Activated naive CD8-positive, alpha-beta T cell treated with anti-CD3 and anti-CD28 coated beads, Interleukin-2, amount 10 ng/mL, durations not matched to agents 7 days and 5 days (primary cell): Measurements from ENCODE around the gene AFMID. TPM values are rescaled to one million over a fixed set of nuclear protein-coding genes. Genes with fewer than 3 reads are reported as not detected.
"Not testable (repeated sequence)": the region's sequence is repeated elsewhere in the genome, so short reads cannot be mapped to it uniquely, and the experiment has no call there.

Source experiments
- ATAC-seq: fragments of 150-1000 bp; cut with Tn5 transposase; one replicate; pipeline ENCODE4 v1.10.0; 2021; ENCODE audit warnings: low read depth, moderate library complexity
- POLR2A ChIA-PET: fragments of 350-600 bp; sonication (Branson Sonifier 250); formaldehyde crosslinking; loops from one replicate; lab custom pipeline; 2021; ENCODE audit warnings: antibody characterized with exemption; lab: Charles Lee
- DNase-seq: peaks from one replicate; pipeline ENCODE4 v3.0.0; 2021
- H3K27ac Mint-ChIP-seq: one replicate; pipeline ENCODE4 v1.8.0; 2022; ENCODE audit warnings: mild to moderate bottlenecking, mixed read lengths
- H3K27me3 Mint-ChIP-seq: one replicate; pipeline ENCODE4 v1.8.0; 2022; ENCODE audit warnings: mild to moderate bottlenecking, moderate library complexity, mixed read lengths
- H3K36me3 Mint-ChIP-seq: one replicate; pipeline ENCODE4 v1.8.0; 2021; ENCODE audit warnings: mild to moderate bottlenecking, mixed read lengths
- H3K4me1 Mint-ChIP-seq: one replicate; pipeline ENCODE4 v1.8.0; 2021; ENCODE audit warnings: mixed read lengths
- H3K4me3 Mint-ChIP-seq: one replicate; pipeline ENCODE4 v1.8.0; 2022; ENCODE audit warnings: mild to moderate bottlenecking, moderate library complexity, mixed read lengths
- H3K9me3 Mint-ChIP-seq: one replicate; pipeline ENCODE4 v1.8.0; 2021; ENCODE audit warnings: mixed read lengths
- total RNA-seq, 2 experiments: library from RNA; stranded (reverse); gene quantifications; one replicate each; pipeline ENCODE4 v1.2.3, GENCODE V29; 2021

Gene AFMID
- total RNA-seq, 2 experiments from 2014 or later: 11.3 to 13.4 TPM

- H3K9me3 Mint-ChIP-seq: no peaks in the 10 kb centered on the region
Observed at GRCh38 chr17:78166416-78166815, 20.7 kb upstream of the AFMID start.

GRCh38 chr17:78168242-78168902 lies 18.8 kb upstream of the AFMID start, which contains the start of gene SYNGR2:
TSS of gene SYNGR2 (plus strand) at chr17:78168581. CDS start at chr17:78168617, 36 bp downstream.
- peaks cover 17% of the 10 kb centered on the region for H3K4me1 Mint-ChIP-seq
- H3K27me3 Mint-ChIP-seq: peaks cover 1% of the 10 kb centered on the region
- H3K27ac Mint-ChIP-seq: peak within 1 kb of the TSS; percentile 54
- H3K4me3 Mint-ChIP-seq: peak within 1 kb of the TSS; percentile 65
- DNase-seq (peak; percentile 97), ATAC-seq (peak; percentile 88)
- no peaks in the 10 kb centered on the region for H3K9me3 Mint-ChIP-seq
- H3K36me3 Mint-ChIP-seq: peaks cover 4% of the 10 kb centered on the region
- POLR2A ChIA-PET: interaction anchor here (1.1 to 1.6 kb wide), 2 partner anchors 24 to 30 kb away, joined by 5 read pairs; no protein-coding TSS in a partner anchor

More at GRCh38 chr17:78166416-78166815, 20.7 kb upstream of the AFMID start:
- DNase-seq (no peak), ATAC-seq (no peak)
- Mint-ChIP-seq H3K4me1 (peaks cover 2% of the 10 kb centered on the region), H3K27me3 (peaks cover 1% of the 10 kb centered on the region), H3K27ac (no peak overlapping the region), H3K36me3 (peaks cover under 1% of the 10 kb centered on the region), H3K4me3 (no peak overlapping the region)
- POLR2A ChIA-PET: interaction anchor here (0.7 kb wide), 1 partner anchor 279 kb away, joined by 7 read pairs; no protein-coding TSS in a partner anchor

DNA sequence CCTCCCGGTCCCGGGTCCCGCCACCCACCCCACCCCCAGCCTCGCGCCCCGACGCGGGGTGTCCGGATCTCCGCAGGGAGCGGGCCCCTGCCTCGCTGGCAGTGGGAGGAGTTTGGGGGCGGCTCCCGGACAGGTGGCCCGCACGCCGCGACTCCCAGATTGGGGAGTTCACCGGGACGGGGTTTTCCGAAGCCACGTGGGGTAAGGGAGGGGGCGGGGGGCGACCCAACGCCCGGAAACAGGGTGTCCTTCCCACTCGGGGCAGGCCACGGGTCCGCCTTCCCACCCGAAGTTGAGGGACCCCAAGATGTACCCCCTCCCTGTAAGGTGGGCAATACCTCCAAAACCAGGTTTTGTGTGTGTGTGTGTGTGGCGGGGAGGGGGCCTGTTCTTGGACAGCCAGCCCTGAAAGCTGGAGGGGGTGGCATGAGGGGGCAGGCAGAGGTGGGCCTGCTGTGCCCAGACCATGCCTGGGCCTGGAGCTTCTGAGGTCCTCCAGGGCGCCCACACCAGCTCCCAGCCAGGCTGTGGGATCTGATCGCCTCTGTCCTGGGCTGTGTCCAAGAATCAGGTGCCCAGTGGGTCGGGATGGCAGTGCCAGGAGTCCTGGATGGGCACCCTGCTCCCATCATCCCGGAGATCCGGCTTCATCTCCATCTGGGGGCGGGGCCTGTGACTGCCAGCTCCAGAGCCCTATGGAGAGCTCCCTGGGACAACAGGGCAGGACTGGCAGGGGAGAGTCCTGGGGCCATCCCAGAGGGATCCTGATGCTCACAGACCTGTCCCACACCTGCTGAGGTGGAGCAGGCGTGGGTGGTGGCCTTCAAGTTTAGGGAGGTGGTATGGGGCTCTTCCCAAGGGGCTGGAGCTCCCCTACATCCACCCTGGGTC lies 18.0 kb upstream of the AFMID start:
- Mint-ChIP-seq H3K27me3 (no peaks in the 10 kb centered on the region), H3K9me3 (no peaks in the 10 kb centered on the region), H3K4me1 (peaks cover 24% of the 10 kb centered on the region), H3K27ac (no peak overlapping the region), H3K4me3 (peak overlapping the region; percentile 65), H3K36me3 (peaks cover 7% of the 10 kb centered on the region)
- peak; percentile 55 for DNase-seq
- POLR2A ChIA-PET: interaction anchor here (0.9 to 1.6 kb wide), 6 partner anchors 17 to 44 kb away, joined by 3 to 6 read pairs (median 5); no protein-coding TSS in a partner anchor
- peak; percentile 32 for ATAC-seq

DNA sequence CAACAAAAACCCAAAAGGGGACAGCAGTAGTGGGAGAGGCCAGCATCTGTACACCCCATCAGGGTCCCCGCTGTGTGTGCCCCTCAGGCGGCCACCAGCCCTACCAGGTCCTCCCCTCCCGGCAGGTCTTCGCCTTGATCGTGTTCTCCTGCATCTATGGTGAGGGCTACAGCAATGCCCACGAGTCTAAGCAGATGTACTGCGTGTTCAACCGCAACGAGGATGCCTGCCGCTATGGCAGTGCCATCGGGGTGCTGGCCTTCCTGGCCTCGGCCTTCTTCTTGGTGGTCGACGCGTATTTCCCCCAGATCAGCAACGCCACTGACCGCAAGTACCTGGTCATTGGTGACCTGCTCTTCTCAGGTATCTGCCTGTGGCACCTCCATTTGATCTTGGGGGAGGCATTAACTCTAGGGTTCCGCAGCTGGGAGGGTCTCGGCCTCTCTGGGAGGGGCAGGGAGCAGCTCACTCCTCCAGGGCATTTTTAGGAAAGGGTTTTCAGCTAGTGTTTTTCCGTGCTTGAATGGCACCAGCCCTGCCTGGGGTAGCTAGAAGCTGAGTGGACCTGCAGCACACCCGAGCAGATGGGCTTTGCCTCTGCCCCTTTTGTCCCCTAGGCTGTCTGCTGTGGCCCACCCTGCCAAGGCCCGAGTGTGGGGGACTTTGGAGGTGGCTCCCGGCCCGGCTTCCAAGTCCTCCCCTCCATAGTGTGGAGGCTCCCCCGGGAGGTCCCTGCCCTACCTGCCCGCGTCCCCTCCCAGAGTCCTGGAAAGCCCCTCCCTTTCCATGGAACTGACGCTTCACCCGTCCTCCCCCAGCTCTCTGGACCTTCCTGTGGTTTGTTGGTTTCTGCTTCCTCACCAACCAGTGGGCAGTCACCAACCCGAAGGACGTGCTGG lies 16.2 kb upstream of the AFMID start:
- DNase-seq: no peak
- peaks cover 27% of the 10 kb centered on the region for H3K4me1 Mint-ChIP-seq
- H3K36me3 Mint-ChIP-seq: peaks cover 7% of the 10 kb centered on the region
- no peaks in the 10 kb centered on the region for H3K9me3 Mint-ChIP-seq
- POLR2A ChIA-PET: interaction anchor here (0.6 kb wide), 1 partner anchor 12 kb away, joined by 3 read pairs; no protein-coding TSS in a partner anchor
- ATAC-seq: no peak
- H3K27me3 Mint-ChIP-seq: no peaks in the 10 kb centered on the region
- H3K27ac Mint-ChIP-seq: peak overlapping the region; percentile 40
- peak overlapping the region; percentile 32 for H3K4me3 Mint-ChIP-seq

- H3K9me3 Mint-ChIP-seq, H3K36me3 Mint-ChIP-seq, H3K4me3 Mint-ChIP-seq, ATAC-seq, H3K27me3 Mint-ChIP-seq, POLR2A ChIA-PET, DNase-seq: not testable (repeated sequence)
- peak overlapping the region; percentile 56 for H3K27ac Mint-ChIP-seq
- H3K4me1 Mint-ChIP-seq: peaks cover 30% of the 10 kb centered on the region
Observed at GRCh38 chr17:78171591-78172248, 15.4 kb upstream of the AFMID start.

DNA sequence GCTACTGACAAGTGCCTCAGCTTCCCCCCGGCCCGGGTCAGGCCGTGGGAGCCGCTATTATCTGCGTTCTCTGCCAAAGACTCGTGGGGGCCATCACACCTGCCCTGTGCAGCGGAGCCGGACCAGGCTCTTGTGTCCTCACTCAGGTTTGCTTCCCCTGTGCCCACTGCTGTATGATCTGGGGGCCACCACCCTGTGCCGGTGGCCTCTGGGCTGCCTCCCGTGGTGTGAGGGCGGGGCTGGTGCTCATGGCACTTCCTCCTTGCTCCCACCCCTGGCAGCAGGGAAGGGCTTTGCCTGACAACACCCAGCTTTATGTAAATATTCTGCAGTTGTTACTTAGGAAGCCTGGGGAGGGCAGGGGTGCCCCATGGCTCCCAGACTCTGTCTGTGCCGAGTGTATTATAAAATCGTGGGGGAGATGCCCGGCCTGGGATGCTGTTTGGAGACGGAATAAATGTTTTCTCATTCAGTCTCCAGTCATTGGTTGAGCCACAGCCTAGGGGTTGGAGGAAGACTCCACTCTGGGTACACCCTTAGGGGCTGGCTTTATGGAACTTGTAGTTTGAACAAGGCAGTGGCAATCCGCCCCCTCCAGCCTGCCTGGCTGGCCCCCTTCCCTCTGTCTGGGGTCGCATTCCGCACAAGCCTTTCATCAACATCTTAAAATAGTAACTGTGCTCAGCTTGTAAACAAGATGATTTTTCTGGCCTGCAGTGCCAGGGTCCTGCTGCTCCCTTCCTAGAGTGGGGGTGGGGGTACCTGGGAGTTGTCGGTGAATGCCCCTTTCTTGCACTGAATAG lies 14.7 kb upstream of the AFMID start:
- H3K4me1 Mint-ChIP-seq: peaks cover 32% of the 10 kb centered on the region
- POLR2A ChIA-PET: interaction anchor here (1.0 kb wide), 1 partner anchor 45 kb away, joined by 3 read pairs; no protein-coding TSS in a partner anchor
- H3K4me3 Mint-ChIP-seq: no peak overlapping the region

GRCh38 chr17:78173097-78173715 lies 14.0 kb upstream of the AFMID start:
- Mint-ChIP-seq H3K9me3 (no peaks in the 10 kb centered on the region), H3K4me3 (peak overlapping the region; percentile 21), H3K4me1 (peaks cover 32% of the 10 kb centered on the region), H3K36me3 (peaks cover 7% of the 10 kb centered on the region), H3K27me3 (no peaks in the 10 kb centered on the region), H3K27ac (peak overlapping the region; percentile 85)
- DNase-seq: no peak
- POLR2A ChIA-PET: interaction anchor here (1.0 to 1.3 kb wide), 2 partner anchors 36 to 46 kb away, joined by 3 read pairs; no protein-coding TSS in a partner anchor
- ATAC-seq: peak; percentile 44

More for the DNA sequence above, 14.7 kb upstream of the AFMID start:
- peak overlapping the region; percentile 85 for H3K27ac Mint-ChIP-seq
- H3K9me3 Mint-ChIP-seq: no peaks in the 10 kb centered on the region
- H3K36me3 Mint-ChIP-seq: peaks cover 7% of the 10 kb centered on the region
- H3K27me3 Mint-ChIP-seq: no peaks in the 10 kb centered on the region
- DNase-seq (no peak), ATAC-seq (no peak)

GRCh38 chr17:78174346-78174869 lies 12.8 kb upstream of the AFMID start:
- Mint-ChIP-seq H3K36me3 (peaks cover 7% of the 10 kb centered on the region), H3K27me3 (no peaks in the 10 kb centered on the region), H3K9me3 (no peaks in the 10 kb centered on the region), H3K4me3 (no peak overlapping the region), H3K27ac (no peak overlapping the region), H3K4me1 (peaks cover 34% of the 10 kb centered on the region)
- DNase-seq (no peak), ATAC-seq (no peak)
- POLR2A ChIA-PET: interaction anchor here (1.3 to 3.2 kb wide), 2 partner anchors 37 to 61 kb away, joined by 3 to 11 read pairs; no protein-coding TSS in a partner anchor

GRCh38 chr17:78174870-78175642 lies 12.1 kb upstream of the AFMID start:
- ATAC-seq (no peak), DNase-seq (no peak)
- Mint-ChIP-seq H3K27me3 (no peaks in the 10 kb centered on the region), H3K9me3 (no peaks in the 10 kb centered on the region), H3K4me3 (no peak overlapping the region), H3K36me3 (peaks cover 7% of the 10 kb centered on the region), H3K4me1 (peaks cover 34% of the 10 kb centered on the region), H3K27ac (no peak overlapping the region)
- POLR2A ChIA-PET: interaction anchor here (0.6 to 3.2 kb wide), 4 partner anchors 35 to 107 kb away, joined by 3 to 11 read pairs (median 6); no protein-coding TSS in a partner anchor

DNA sequence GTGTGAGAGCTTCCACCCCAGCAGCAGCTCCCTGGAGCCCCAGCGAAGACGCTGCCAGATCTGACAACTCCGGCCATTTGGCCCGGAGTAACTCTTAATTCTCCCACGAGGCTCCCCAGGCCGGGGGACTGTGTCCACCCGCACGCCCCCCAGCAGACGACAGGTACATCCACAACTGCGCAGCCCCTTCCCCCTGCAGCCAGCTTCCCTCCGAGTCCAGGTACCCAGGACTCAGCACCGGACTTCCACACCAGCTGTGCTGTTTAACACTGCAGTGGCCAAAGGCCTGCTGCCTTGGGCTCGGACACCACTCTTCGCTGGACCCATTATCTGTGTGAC lies 11.6 kb upstream of the AFMID start:
- H3K27me3 Mint-ChIP-seq: no peaks in the 10 kb centered on the region
- POLR2A ChIA-PET: interaction anchor here (0.6 to 3.2 kb wide), 5 partner anchors 11 to 63 kb away, joined by 3 to 11 read pairs (median 6); partner anchors contain the start of genes AFMID and TK1
- no peak overlapping the region for H3K27ac Mint-ChIP-seq

More for the DNA sequence above, 11.6 kb upstream of the AFMID start:
- Mint-ChIP-seq H3K4me3 (no peak overlapping the region), H3K4me1 (peaks cover 38% of the 10 kb centered on the region), H3K36me3 (peaks cover 11% of the 10 kb centered on the region), H3K9me3 (no peaks in the 10 kb centered on the region)
- ATAC-seq (no peak), DNase-seq (no peak)
